Measurements from ENCODE around the gene MMEL1.

MMEL1 gene

DNA sequence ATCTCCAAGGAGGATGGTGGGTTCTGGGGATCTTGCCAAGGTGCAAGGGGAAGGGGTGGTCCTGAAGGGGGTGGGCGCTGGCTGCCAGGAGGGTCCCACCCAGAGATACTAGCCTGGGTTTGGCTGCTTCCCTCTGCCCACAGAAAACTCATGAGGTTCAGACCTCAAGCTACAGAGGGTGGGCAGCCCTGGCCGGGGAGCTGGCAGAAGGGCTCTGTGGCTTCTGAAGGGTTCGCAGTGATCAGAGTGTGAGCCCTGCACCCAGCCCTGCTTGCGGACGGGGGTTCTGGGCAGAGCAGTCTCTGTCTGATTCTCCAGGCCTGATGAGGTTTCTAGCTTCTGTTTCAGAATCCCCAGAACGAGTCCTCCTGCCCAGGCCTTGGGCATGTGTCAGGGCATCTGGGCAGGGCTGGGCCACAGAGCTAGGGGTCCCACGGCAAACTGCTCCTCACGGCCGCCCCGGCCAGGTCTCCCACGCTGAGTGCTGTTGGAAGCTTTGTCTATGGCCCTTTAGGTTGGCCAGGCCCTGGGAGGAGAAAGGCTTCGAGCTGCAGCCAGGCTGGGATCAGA is 635 bp upstream of the MMEL1 start:
- no peak for DNase-seq (ENCODE audit: low read depth in 2 of 2)
- TF ChIP-seq CTCF (IDR thresholded peaks at IDR 0.05; ENCODE audit: low read depth, low read length) = no peak
- no peak overlapping the region for H3K4me3 ChIP-seq (replicated peaks in 1 of 2; ENCODE audit: low read depth in 2 of 2, low read length in 2 of 2)

- no peak for DNase-seq (ENCODE audit: low read depth in 2 of 2)
- no peak for TF ChIP-seq CTCF (IDR thresholded peaks at IDR 0.05; ENCODE audit: low read depth, low read length)
- H3K4me3 ChIP-seq (replicated peaks in 1 of 2; ENCODE audit: low read depth in 2 of 2, low read length in 2 of 2) = no peak overlapping the region
Measured at GRCh38 chr1:2632051-2632430, 775 bp downstream of the MMEL1 start.

- no peak for TF ChIP-seq CTCF (IDR thresholded peaks at IDR 0.05; ENCODE audit: low read depth, low read length)
- no peak overlapping the region for H3K4me3 ChIP-seq (replicated peaks in 1 of 2; ENCODE audit: low read depth in 2 of 2, low read length in 2 of 2)
- DNase-seq (ENCODE audit: low read depth in 2 of 2) = no peak
Measured at GRCh38 chr1:2631136-2632050, 1.4 kb downstream of the MMEL1 start.

DNA sequence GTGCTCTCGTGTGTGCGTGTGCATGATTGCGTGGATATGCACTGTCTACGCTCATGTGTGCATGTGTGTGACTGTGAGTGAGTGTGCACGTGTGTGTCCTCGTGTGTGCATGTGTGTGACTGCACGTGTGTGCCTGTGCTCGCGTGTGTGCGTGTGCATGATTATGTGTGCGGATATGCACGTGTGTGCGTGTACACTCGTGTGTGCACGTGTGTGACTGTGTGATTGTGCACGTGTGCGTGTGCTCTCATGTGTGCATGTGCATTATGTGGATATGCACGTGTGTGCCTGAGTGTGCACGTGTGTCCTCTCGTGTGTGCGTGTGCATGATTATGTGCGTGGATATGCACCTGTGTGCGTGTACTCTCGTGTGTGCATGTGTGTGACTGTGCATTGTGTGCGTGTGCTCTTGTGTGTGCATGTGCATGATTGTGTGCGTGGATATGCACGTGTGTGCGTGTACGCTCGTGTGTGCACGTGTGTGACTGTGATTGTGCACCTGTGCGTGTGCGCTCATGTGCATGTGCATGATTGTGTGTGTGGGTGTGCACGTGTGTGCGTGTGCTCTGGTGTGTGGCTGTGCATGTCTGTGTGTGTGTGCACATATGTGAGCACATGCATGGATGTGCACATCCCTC is 2.2 kb downstream of the MMEL1 start:
- TF ChIP-seq CTCF (IDR thresholded peaks at IDR 0.05; ENCODE audit: low read depth, low read length) = no peak

GRCh38 chr1:2629627-2630497 is 3.0 kb downstream of the MMEL1 start:
- no peak for DNase-seq (ENCODE audit: low read depth in 2 of 2)
- TF ChIP-seq CTCF (IDR thresholded peaks at IDR 0.05; ENCODE audit: low read depth, low read length) = no peak
- no peak overlapping the region for H3K4me3 ChIP-seq (replicated peaks in 1 of 2; ENCODE audit: low read depth in 2 of 2, low read length in 2 of 2)

More for the DNA sequence above, 2.2 kb downstream of the MMEL1 start:
- no peak overlapping the region for H3K4me3 ChIP-seq (replicated peaks in 1 of 2; ENCODE audit: low read depth in 2 of 2, low read length in 2 of 2)
- no peak for DNase-seq (ENCODE audit: low read depth in 2 of 2)

- no peak for TF ChIP-seq CTCF (IDR thresholded peaks at IDR 0.05; ENCODE audit: low read depth, low read length)
- no peak for DNase-seq (ENCODE audit: low read depth in 2 of 2)
- no peak overlapping the region for H3K4me3 ChIP-seq (replicated peaks in 1 of 2; ENCODE audit: low read depth in 2 of 2, low read length in 2 of 2)
Measured at GRCh38 chr1:2628933-2629626, 3.7 kb downstream of the MMEL1 start.
